GM18526 (cell line): ENCODE results near the gene LTBP1.

Experiments used
- POLR2A ChIP-seq: IDR thresholded peaks from 3 replicates; pipeline ENCODE4 v1.6.1; 2011; ENCODE audit not compliant: insufficient read length; ENCODE audit errors: extremely low read depth

LTBP1 gene

DNA sequence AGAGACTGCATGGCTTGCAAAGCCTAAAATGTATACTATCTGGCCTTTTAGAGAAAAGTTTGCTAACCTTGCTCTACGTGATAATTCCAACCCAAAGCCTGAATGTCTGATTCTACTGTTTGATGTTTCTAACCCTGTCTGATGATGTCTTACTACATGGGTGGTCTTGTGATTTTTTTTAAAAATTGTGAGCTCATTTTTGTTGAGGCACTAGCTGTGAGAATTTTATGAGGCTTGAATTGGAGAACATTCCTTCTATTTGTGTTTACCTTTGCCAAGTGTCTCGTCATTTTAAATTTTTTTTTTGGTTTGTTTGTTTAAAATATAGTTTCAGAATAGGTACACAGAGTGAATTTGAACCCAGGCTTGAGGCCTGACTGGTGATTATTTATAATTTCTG, 15.2 kb upstream of the LTBP1 start:
- no peak for TF ChIP-seq POLR2A

DNA sequence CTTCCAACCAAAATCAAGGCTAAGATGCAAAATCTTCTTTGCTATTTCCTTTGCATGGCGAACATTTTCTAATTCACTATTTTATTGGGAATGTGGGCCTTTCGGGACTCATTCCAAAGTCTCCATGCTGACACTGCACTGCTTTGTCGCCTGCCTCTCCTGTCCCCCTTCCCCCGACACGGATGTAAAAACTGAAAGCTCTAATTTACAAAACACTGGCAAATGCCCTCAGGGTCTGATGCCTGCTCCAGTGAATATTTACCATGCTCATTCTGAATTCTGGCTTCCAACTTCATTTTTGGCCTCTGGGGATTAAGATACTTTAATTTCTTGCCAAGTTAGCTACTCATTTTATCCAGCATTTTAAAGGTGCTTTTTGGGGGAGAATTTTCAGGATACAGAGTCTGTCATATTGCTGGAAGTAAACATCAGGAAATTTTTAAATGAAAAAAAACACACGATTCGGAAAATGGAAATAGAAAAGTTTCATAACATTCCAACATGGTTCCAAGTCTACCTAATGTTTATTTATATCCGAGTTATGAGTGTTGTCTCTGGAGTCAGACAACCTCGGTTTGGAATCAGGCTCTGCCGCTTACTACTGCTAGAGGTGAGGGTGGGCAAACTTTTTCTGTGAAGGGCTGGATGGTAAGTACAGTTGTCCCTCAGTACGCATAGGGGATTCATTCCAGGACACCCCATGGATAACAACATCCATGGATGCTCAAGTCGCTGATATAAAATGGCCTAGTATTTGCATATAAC, 14.6 kb upstream of the LTBP1 start:
- no peak for TF ChIP-seq POLR2A

DNA sequence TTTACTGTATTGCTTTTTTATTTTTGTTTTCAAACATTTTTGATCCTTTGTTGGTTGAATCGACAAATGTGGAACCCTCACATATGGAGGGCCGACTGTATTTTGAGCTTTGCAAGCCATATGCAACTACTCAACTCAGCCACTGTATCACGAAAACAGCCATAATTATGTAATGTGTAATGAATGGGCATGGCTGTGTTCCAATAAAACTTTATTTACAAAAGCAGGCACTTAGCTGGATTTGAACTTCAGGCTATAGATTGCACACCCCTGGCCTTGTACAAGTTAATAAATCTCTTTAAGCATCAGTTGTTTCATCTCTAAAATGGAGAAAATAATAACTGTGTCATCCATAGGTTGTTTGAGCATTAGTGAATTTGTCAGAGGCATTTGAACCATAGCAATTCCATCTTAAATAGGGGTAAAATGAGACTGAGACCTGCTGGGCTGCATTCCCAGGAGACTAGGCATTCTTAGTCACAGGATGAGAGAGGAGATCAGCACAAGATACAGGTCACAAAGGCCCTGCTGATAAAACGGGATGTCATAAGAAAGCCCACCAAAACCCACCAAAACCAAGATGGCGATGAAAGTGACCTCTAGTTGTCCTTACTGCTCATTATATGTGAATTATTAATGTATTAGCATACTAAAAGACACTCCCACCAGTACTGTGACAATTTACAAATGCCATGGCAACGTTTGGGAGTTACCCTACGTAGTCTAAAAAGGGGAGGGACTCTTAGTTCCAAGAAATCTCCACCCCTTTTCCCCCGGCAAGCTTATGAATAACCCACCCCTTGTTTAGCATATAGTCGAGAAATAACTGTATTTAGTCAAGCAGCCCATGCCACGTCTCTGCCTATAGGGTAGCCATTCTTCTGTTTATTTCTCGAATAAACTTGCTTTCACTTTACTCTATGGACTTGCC, 13.7 kb upstream of the LTBP1 start:
- TF ChIP-seq POLR2A, result no peak

DNA sequence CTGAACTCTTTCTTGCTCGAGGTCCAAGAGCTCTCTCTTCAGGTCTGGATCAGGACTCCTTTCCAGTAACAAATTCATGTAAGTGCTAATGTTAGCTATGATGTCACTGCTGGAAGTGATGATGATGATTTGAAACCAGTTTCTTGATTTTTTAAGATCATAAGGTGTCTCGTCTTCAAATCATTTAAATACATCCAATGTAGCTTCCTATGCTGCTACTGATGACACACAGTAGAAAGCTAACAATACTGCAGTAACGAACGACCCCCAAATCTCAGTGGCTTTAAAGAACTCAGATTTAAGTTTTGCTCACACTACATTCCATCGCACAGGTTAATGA, 13.0 kb upstream of the LTBP1 start:
- TF ChIP-seq POLR2A, result no peak

DNA sequence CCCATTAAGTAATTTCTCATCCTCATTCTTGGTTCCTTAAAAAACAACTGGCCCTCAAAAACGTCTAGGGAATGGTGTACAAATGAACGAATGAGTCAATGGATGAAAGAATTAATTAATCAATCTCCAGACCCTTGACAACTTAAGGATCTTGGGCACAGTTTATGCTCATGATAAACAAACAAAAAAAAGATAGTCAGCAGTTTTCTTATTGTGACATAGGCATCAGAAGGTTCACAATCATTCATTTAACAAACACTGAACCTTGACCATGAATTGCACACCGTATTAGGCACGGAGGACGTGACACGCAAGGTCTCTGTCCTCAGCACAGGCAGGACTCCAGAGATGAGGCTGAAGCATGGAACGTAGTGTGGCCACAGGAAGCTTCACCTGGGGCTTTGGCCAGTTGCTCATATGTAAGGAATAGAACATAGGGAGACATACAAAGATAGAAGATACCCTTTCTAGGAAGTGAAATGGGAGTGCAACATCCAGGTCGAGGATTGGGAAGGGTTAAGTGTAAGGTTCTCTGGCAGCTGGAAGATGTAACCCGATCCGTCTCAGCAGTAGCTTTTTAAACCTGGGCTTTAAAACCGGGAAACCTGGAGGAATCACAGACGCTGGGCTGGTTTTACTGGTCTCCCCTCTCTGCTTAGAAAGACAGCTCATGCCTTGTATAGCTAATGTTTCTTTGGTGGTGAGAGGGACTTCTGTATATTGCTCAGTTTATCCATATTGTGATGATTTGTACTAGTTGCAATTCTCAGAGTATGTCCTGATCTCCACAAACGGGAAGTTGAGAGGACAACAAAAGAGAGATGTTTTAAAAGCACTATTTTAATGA, 8.9 kb upstream of the LTBP1 start:
- TF ChIP-seq POLR2A, result no peak

DNA sequence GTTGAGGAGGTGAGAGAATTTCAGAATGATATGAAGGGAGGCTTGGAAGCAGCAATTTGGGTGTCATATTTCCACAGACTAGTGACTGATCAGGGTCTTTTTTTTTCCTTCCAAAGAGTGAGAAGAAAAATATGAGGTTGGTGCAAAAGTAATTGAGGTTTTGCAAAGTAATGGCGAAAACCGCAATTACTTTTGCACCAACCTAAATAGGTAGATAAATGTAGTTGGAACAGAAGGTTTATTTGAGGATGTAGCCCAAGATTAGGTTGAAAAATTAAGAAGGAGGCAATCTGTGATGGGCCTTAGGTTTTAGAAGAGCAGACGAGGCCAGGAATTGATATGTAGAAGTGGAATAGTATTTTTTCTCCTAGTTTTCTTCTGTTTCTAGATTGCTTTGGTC, 7.8 kb upstream of the LTBP1 start:
- no peak for TF ChIP-seq POLR2A

DNA sequence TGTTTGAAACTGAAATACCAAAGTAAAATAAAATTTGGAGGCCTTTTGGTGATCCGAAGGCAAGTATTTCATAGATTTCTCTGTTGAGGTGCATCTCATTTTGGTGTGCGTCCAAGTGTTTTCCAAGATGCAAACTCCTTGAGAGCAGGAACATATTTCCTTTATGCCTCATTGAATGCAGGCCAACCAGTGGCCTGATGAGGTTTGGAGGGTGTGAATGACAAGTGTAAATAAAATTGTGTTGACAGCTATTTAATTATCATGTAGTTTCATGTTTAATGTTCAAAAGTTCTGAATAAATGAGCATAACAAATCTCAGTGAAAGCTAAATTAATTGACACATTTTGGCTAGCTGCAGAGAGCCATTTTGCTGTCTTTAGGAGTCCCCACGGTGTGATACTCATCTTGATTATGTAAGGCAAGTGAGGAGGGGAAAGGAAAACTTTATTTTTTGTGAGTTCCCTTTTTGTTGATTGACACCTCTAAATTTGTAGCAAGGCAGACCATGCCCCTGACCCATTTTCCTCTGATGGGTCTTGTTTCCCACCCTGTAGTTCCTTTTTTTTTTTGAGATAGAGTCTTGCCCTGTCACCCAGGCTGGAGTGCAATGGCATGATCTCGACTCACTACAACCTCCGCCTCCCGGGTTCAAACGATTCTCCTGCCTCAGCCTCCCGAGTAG, 6.3 kb upstream of the LTBP1 start:
- TF ChIP-seq POLR2A, result no peak

DNA sequence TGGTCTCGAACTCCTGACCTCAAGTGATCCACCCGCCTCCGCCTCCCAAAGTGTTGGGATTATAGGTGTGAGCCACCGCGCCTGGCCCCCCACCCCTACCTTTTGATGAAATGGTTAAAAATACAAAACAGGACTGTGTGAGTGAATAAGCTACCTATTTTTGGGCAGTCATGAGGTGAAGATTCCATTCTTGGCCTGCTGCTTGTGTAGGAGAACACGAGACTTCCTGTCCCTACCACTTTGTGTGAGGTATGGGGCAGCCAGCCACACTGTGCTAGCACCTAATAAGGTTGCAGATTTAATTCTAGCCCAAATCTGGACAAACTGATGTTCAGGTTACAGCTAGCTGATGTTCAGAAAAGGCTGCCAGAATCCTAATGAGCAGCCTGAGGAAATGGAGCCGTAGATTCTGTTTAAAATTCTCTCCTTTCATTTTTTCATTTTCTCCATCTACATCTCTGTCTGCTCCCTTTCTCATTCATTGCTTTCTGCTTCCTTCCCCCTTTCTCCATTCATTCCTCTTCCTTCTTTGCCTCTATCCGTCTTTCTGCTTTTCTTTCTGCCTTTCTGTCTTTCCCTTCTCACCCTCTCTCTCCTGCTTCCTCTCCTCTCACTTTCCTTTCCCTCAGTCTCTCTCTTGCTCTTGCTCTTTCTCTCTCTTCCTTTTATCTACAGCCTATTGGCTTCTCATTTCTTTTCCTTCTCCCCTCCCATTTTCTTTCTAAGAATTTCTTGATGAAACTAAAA, 4.6 kb upstream of the LTBP1 start:
- TF ChIP-seq POLR2A, result no peak

DNA sequence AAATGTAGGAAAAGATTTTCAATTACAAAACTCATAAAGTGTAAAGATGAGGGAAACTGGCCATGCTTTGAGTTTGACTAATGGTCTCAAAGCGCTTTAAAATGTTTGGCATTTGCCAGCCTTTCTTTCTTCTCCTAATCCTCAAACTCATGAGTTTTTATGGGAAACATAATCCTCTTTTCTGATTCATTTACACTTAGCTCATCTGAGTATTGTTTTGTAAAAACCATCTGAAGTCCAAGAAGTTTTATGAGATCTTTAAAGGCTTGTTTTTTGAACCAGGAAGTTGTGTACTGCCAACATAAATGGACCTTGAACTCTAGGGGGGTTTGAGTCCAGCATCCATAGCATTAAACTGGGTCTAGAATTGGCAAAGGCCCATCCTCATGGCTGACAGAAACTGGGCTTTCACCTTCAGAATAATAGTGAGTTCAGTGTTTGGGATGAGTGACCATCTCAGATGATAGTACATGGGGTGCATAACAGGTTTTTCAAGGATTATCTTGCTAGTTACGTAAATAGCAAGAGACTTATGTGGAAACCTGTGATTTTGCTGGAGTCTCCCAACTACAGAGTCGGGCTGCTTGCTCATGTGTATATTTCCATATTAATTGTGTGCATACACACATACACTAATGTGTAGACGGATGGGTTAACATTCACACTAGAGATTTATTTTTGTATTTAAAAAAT, 3.8 kb upstream of the LTBP1 start:
- no peak for TF ChIP-seq POLR2A

DNA sequence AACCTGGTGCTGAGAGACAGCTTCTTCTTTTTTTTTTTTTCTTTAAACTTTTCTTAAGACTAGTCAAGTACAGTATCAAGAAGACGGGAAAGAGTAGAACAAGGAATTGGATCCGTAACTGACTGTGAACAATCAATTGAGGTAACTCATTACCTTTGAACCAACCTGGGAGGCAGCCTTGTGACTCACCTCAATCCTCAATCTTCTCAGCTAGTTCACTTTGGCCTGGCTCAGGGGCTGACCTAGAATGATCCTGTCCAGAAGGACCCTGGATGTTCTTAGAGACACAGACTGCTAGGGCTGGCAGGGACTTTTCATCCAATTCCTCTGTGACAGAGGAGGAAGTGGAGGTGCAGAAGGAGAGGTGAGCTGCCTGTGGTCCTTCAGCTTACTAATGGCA, 1.5 kb upstream of the LTBP1 start:
- no peak for TF ChIP-seq POLR2A

DNA sequence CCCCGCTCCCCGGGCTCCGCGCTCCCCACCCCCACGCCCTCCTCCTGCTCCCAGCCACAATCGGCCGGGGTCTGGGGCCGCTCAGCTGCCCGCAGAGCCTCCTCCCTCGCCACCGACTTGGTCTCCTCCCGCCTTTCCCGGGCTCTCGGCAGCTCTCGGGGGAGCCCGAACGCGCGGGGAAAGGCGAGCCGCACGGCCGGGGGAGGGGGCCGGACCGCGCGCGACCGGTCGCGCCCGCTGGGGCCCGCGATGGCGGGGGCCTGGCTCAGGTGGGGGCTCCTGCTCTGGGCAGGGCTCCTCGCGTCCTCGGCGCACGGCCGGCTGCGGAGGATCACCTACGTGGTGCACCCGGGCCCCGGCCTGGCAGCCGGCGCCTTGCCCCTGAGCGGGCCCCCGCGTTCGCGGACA, 327 bp downstream of the LTBP1 start:
- TF ChIP-seq POLR2A, result no peak

DNA sequence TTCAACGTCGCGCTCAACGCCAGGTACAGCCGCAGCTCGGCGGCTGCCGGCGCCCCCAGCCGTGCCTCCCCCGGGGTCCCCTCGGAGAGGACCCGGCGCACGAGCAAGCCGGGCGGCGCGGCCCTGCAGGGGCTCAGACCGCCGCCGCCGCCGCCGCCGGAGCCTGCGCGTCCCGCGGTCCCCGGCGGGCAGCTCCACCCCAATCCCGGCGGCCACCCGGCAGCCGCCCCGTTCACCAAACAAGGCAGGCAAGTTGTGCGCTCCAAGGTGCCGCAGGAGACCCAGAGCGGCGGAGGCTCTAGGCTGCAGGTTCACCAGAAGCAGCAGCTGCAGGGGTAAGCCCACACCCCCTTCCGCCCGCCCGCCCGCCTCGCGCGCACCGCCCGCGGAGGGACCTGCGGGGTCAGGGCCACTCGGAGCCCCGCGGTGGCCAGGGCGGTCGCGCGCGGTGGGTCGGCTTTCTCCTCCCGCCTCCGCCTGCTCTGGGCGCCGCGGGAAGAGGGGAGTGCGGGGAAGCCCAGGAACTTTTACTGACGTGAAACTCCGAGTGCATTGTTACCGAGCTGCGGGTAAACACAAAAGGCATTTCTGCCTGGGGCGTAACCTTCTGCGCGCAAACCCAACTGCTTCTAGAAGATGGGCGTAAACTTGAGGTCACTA, 861 bp downstream of the LTBP1 start:
- TF ChIP-seq POLR2A, result no peak

DNA sequence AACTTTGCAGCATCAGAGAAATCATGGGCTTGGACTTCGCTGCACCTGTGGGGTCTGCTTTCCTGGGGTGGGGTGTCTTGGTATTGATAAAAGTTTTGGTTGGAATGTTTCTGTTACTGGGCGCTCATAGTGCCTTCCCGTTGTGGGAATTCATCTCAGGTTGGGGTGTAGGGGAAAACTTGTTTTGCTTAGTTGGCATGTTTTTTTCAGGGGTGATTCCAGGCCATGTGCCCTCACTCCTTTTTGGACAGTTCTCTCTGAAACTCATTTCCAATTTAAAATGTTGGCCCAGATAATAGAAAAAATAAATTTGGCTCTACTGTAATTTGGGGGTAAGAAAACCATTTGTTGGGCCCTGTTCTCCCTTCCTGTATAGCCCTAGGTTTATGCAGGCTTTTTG, 1.5 kb downstream of the LTBP1 start:
- no peak for TF ChIP-seq POLR2A

DNA sequence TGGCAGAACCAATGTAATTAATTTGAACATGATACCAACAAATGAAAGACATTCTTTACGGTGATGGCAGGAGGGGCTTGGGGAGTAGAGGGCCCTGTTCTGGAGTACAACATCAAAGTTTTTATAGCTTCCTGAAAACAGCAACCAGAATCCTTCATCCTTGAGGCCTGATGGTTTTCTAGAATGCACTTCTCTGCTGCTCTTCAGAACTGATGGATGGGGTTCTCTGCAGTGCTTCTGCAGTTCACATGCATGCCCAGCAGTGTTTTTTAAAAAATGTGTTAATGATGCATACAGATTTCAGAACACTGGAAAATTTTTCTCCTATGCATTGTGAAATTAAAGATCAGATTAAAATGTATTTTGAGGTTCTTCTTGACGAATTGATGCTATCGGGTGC, 2.5 kb downstream of the LTBP1 start:
- TF ChIP-seq POLR2A, result no peak

DNA sequence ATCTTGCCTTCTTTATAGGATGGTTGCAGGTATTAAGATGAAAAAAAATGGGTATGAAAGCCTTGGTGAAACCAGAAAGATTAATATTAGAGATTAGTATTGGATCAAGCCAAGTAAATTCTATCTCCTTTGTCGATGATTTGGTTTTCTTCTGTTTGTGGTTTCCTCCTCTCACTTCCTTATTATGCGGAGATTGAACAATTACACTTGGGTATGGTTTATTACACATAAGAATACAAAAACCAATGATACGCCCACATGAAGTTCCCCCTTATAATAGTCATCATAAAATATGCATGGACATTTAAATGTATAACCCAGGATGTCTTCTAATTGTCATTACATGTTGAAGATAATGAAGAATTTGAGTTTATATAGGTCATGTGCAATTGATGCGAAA, 4.9 kb downstream of the LTBP1 start:
- TF ChIP-seq POLR2A, result no peak
